DND-41 (cell line): ENCODE results near the gene ZNF576.

Experiments used
- EZH2 ChIP-seq: IDR thresholded peaks from 3 replicates; pipeline ENCODE4 v1.6.1; 2012; ENCODE audit warnings: borderline replicate concordance, low read depth, mild to moderate bottlenecking, moderate library complexity, low read length, inconsistent platforms; ENCODE audit not compliant: severe bottlenecking
- TF ChIP-seq, protein P1 (sequence below): IDR thresholded peaks from 2 replicates; pipeline ENCODE4 v1.5.1; 2012; ENCODE audit warnings: borderline replicate concordance, low read length, moderate library complexity, mild to moderate bottlenecking; ENCODE audit not compliant: poor library complexity, severe bottlenecking; ENCODE audit errors: extremely low read depth

DNA sequence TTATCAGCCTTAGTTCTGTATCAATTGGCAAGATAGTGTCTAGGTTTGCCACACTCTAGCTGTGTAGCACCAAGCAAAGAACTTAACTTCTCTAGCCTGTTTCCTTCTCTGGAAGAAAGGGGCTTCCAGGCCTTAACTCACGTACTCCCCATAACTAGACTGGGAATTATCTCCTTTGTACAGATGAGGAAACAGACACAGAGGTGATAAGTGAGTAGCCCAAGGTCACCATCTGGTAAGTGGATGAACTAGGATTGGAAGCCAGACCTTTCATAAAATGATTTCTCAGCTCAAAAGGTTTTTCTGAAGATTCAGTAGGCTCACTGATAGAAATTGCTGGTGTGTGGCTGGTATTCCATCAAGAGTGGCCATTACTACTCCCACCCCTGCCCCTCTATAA lies 19.9 kb downstream of the ZNF576 start:
- TF ChIP-seq, protein P1, sequence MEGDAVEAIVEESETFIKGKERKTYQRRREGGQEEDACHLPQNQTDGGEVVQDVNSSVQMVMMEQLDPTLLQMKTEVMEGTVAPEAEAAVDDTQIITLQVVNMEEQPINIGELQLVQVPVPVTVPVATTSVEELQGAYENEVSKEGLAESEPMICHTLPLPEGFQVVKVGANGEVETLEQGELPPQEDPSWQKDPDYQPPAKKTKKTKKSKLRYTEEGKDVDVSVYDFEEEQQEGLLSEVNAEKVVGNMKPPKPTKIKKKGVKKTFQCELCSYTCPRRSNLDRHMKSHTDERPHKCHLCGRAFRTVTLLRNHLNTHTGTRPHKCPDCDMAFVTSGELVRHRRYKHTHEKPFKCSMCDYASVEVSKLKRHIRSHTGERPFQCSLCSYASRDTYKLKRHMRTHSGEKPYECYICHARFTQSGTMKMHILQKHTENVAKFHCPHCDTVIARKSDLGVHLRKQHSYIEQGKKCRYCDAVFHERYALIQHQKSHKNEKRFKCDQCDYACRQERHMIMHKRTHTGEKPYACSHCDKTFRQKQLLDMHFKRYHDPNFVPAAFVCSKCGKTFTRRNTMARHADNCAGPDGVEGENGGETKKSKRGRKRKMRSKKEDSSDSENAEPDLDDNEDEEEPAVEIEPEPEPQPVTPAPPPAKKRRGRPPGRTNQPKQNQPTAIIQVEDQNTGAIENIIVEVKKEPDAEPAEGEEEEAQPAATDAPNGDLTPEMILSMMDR, result no peak
- TF ChIP-seq EZH2, result no peak
